Liver (tissue), 9 donors: ENCODE results near the gene GALNT10. TPM values are rescaled to one million over a fixed set of nuclear protein-coding genes. Genes with fewer than 3 reads are reported as not detected.

Experiments used
- DNase-seq: peaks from one replicate; pipeline ENCODE4 v3.0.0-alpha.2; 2017; ENCODE audit warnings: low spot score
- H3K27ac ChIP-seq, 2 donors: one replicate each; pipeline ENCODE4 v1.7.0; 2013; ENCODE audit warnings: inconsistent platforms in 2 of 2, low read length in 2 of 2, control low read depth in 1 of 2, low read depth in 1 of 2, mild to moderate bottlenecking in 1 of 2
- H3K27me3 ChIP-seq, 4 donors: one replicate each; pipeline versions ENCODE4 v1.6.1 to v1.7.0; 2013; ENCODE audit warnings: low read length in 3 of 4, inconsistent platforms in 1 of 4, mild to moderate bottlenecking in 1 of 4, moderate library complexity in 1 of 4; ENCODE audit not compliant: control insufficient read depth in 4 of 4, insufficient read depth in 4 of 4
- H3K36me3 ChIP-seq, 4 donors: one replicate each; pipeline versions ENCODE4 v1.6.1 to v1.7.0; 2013; ENCODE audit warnings: low read length in 3 of 4, mild to moderate bottlenecking in 3 of 4, low read depth in 1 of 4, moderate library complexity in 1 of 4; ENCODE audit not compliant: control insufficient read depth in 4 of 4, insufficient read depth in 3 of 4
- H3K4me1 ChIP-seq, 4 donors: one replicate each; pipeline versions ENCODE4 v1.6.1 to v1.7.0; 2013; ENCODE audit warnings: low read length in 3 of 4, mild to moderate bottlenecking in 3 of 4, moderate library complexity in 1 of 4; ENCODE audit not compliant: control insufficient read depth in 4 of 4, insufficient read depth in 4 of 4
- H3K4me3 ChIP-seq, 3 donors: one replicate each; pipeline versions ENCODE4 v1.6.1 to v1.7.0; 2013; ENCODE audit warnings: low read length in 3 of 3, control low read depth in 1 of 3, low read depth in 1 of 3, mild to moderate bottlenecking in 1 of 3
- H3K9ac ChIP-seq, 2 donors: one replicate each; pipeline ENCODE4 v1.7.0; 2013; ENCODE audit warnings: low read length in 2 of 2, mild to moderate bottlenecking in 2 of 2, moderate library complexity in 2 of 2, control low read depth in 1 of 2, low read depth in 1 of 2
- H3K9me3 ChIP-seq, 4 donors: one replicate each; pipeline versions ENCODE4 v1.6.1 to v1.7.0; 2013; ENCODE audit warnings: low read length in 3 of 4; ENCODE audit not compliant: control insufficient read depth in 4 of 4
- ATF3 ChIP-seq: IDR thresholded peaks from 2 replicates; pipeline ENCODE4 v1.6.1; 2016; ENCODE audit warnings: antibody characterized with exemption
- CTCF ChIP-seq: fragments of 150-350 bp; IDR thresholded peaks from 2 replicates; pipeline ENCODE4 v1.5.1; 2017; ENCODE audit warnings: improper control_type of control experiment, low read depth, low read length; ENCODE audit not compliant: missing input control
- EGR1 ChIP-seq, 2 donors: IDR thresholded peaks; 2 replicates each; pipeline ENCODE4 v1.6.1; 2016 to 2018; ENCODE audit warnings: antibody characterized with exemption in 2 of 2, low read depth in 2 of 2
- FOXA1 ChIP-seq: IDR thresholded peaks from 2 replicates; pipeline ENCODE4 v1.6.1; 2016; ENCODE audit warnings: antibody characterized with exemption
- FOXA2 ChIP-seq: IDR thresholded peaks from 2 replicates; pipeline ENCODE4 v1.6.1; 2016; ENCODE audit warnings: antibody characterized with exemption
- GABPA ChIP-seq, 2 donors: IDR thresholded peaks in 1 of 2; conservative IDR thresholded peaks in 1 of 2; 2 replicates each; pipeline ENCODE4 v1.6.1; 2016; ENCODE audit warnings: antibody characterized with exemption in 2 of 2, mild to moderate bottlenecking in 1 of 2, moderate library complexity in 1 of 2
- HNF4A ChIP-seq, 2 donors: conservative IDR thresholded peaks; 2 replicates each; pipeline ENCODE4 v1.6.1; 2016; ENCODE audit warnings: antibody characterized with exemption in 2 of 2, mild to moderate bottlenecking in 2 of 2
- HNF4G ChIP-seq: IDR thresholded peaks from 2 replicates; pipeline ENCODE4 v1.6.1; 2016; ENCODE audit warnings: antibody characterized with exemption
- JUND ChIP-seq, 2 donors: IDR thresholded peaks; 2 replicates each; pipeline ENCODE4 v1.6.1; 2016; ENCODE audit warnings: antibody characterized with exemption in 2 of 2
- MAX ChIP-seq: IDR thresholded peaks from 2 replicates; pipeline ENCODE4 v1.6.1; 2016; ENCODE audit warnings: antibody characterized with exemption
- NR2F2 ChIP-seq: IDR thresholded peaks from 2 replicates; pipeline ENCODE4 v1.6.1; 2016; ENCODE audit warnings: antibody characterized with exemption
- RAD21 ChIP-seq, 2 donors: IDR thresholded peaks; 2 replicates each; pipeline ENCODE4 v1.6.1; 2016; ENCODE audit warnings: antibody characterized with exemption in 2 of 2, mild to moderate bottlenecking in 2 of 2
- REST ChIP-seq: IDR thresholded peaks from 2 replicates; pipeline ENCODE4 v1.6.1; 2016; ENCODE audit warnings: antibody characterized with exemption, mild to moderate bottlenecking
- RXRA ChIP-seq, 2 donors: IDR thresholded peaks; 2 replicates each; pipeline ENCODE4 v1.6.1; 2017 to 2018; ENCODE audit warnings: antibody characterized with exemption in 2 of 2, mild to moderate bottlenecking in 1 of 2
- SP1 ChIP-seq: IDR thresholded peaks from 2 replicates; pipeline ENCODE4 v1.6.1; 2018; ENCODE audit warnings: antibody characterized with exemption, mild to moderate bottlenecking
- TAF1 ChIP-seq: conservative IDR thresholded peaks from 2 replicates; pipeline ENCODE4 v1.6.1; 2016; ENCODE audit warnings: antibody characterized with exemption, mild to moderate bottlenecking
- YY1 ChIP-seq: IDR thresholded peaks from 2 replicates; pipeline ENCODE4 v1.6.1; 2016; ENCODE audit warnings: antibody characterized with exemption, mild to moderate bottlenecking
- ZBTB33 ChIP-seq: IDR thresholded peaks from 2 replicates; pipeline ENCODE4 v1.6.1; 2016; ENCODE audit warnings: antibody characterized with exemption
- WGBS: extraction: QIAGEN DNeasy Blood & Tissue Kit; methylation state at CpG from one replicate; pipeline ENCODE4 v1.1.7; 2013; 5-methylcytosine and 5-hydroxymethylcytosine counted together
- polyA plus RNA-seq, 2 donors: library from polyadenylated mRNA; stranded (reverse) in 1 of 2; unstranded in 1 of 2; fragments of 200-250 nt in 1 of 2; fragments of >200 nt in 1 of 2; fragmentation: Nextera tagmentation in 1 of 2; extraction: Ambion mirVana in 1 of 2; gene quantifications; one replicate each; pipeline versions ENCODE4 v1.2.1 to v1.2.3, GENCODE V29; 2013 to 2015
- total RNA-seq, 2 donors: library from RNA; depleted of rRNA; stranded (reverse); fragments of >200 nt; gene quantifications; one replicate each; pipeline ENCODE4 v1.2.3, GENCODE V29; 2014
- donor health status: healthy.
- donor health status: healthy.
- donor health status: healthy.
- donor health status: healthy.
- donor health status: healthy.

GALNT10 gene
- total and polyA plus RNA-seq, 4 donors: 1.1 to 17.8 (median 5.3) TPM

- H3K4me1 ChIP-seq: no peaks in the 10 kb centered on the region
- no peak for DNase-seq
- no peak overlapping the region for H3K4me3 ChIP-seq
- no peak overlapping the region for H3K27ac ChIP-seq
- H3K9me3 ChIP-seq: no peaks in the 10 kb centered on the region
- TF ChIP-seq FOXA1 (no peak), FOXA2 (no peak), GABPA (IDR thresholded peaks at IDR 0.05 in 1 of 2, conservative IDR thresholded peaks at IDR 0.05 in 1 of 2) (no peak), ATF3 (no peak), SP1 (no peak), MAX (no peak), HNF4G (no peak), REST (no peak), TAF1 (no peak), ZBTB33 (no peak), HNF4A (conservative IDR thresholded peaks at IDR 0.05) (no peak), YY1 (no peak), NR2F2 (no peak), EGR1 (IDR thresholded peaks at IDR 0.05; ENCODE audit: low read depth in 2 of 2) (no peak), JUND (IDR thresholded peaks at IDR 0.05) (no peak), CTCF (no peak), RAD21 (IDR thresholded peaks at IDR 0.05) (no peak), RXRA (IDR thresholded peaks at IDR 0.05) (no peak)
- no peaks in the 10 kb centered on the region for H3K36me3 ChIP-seq
- H3K9ac ChIP-seq: no peak overlapping the region
- no peaks in the 10 kb centered on the region for H3K27me3 ChIP-seq
Observed at GRCh38 chr5:154351141-154351540, 160.6 kb downstream of the GALNT10 start.

GRCh38 chr5:154351566-154351965, 161.0 kb downstream of the GALNT10 start:
- Histone ChIP-seq H3K9ac (no peak overlapping the region), H3K4me1 (no peaks in the 10 kb centered on the region), H3K4me3 (no peak overlapping the region), H3K27ac (no peak overlapping the region), H3K9me3 (no peaks in the 10 kb centered on the region), H3K27me3 (no peaks in the 10 kb centered on the region), H3K36me3 (no peaks in the 10 kb centered on the region)
- DNase-seq: no peak
- 97% methylated on average over 3 of the region's 3 CpGs for WGBS
- TF ChIP-seq TAF1: no peak
- no peak for TF ChIP-seq RAD21 (IDR thresholded peaks at IDR 0.05)
- TF ChIP-seq NR2F2: no peak
- no peak for TF ChIP-seq YY1
- TF ChIP-seq HNF4A (conservative IDR thresholded peaks at IDR 0.05): no peak
- no peak for TF ChIP-seq ATF3
- TF ChIP-seq EGR1 (IDR thresholded peaks at IDR 0.05; ENCODE audit: low read depth in 2 of 2): no peak
- TF ChIP-seq CTCF: no peak
- no peak for TF ChIP-seq GABPA (IDR thresholded peaks at IDR 0.05 in 1 of 2, conservative IDR thresholded peaks at IDR 0.05 in 1 of 2)
- no peak for TF ChIP-seq ZBTB33
- no peak for TF ChIP-seq HNF4G
- TF ChIP-seq MAX: no peak
- no peak for TF ChIP-seq JUND (IDR thresholded peaks at IDR 0.05)
- no peak for TF ChIP-seq FOXA1
